Testis (tissue), 3 donors: ENCODE results near the gene ATP6V1G1. TPM values are rescaled to one million over a fixed set of nuclear protein-coding genes. Genes with fewer than 3 reads are reported as not detected.

Source experiments
- DNase-seq: peaks from one replicate; pipeline ENCODE4 v3.0.0-alpha.2; 2019
- H3K27ac ChIP-seq, 2 donors: fragments of 200-600 bp; sonication (generic); one replicate each; pipeline ENCODE4 v1.5.1; 2019
- H3K27me3 ChIP-seq: fragments of 200-600 bp; sonication (generic); one replicate; pipeline ENCODE4 v1.5.1; 2019
- H3K36me3 ChIP-seq: fragments of 200-600 bp; sonication (generic); one replicate; pipeline ENCODE4 v1.5.1; 2017; ENCODE audit warnings: low read depth; ENCODE audit errors: missing control alignments
- H3K4me1 ChIP-seq: fragments of 200-600 bp; sonication (generic); one replicate; pipeline ENCODE4 v1.5.1; 2019
- H3K4me3 ChIP-seq, 2 donors: fragments of 200-600 bp; sonication (generic); one replicate each; pipeline ENCODE4 v1.5.1; 2017 to 2019
- H3K9me3 ChIP-seq: fragments of 200-600 bp; sonication (generic); one replicate; pipeline ENCODE4 v1.5.1; 2017
- CTCF ChIP-seq, 3 experiments: fragments of 450-650 bp in 2 of 3; fragments of 200-600 bp in 1 of 3; sonication (generic) in 1 of 3; IDR thresholded peaks; one replicate each; pipeline ENCODE4 v1.5.1; 2016 to 2019; ENCODE audit warnings: antibody characterized with exemption in 3 of 3, mild to moderate bottlenecking in 2 of 3, moderate library complexity in 1 of 3
- POLR2A ChIP-seq: fragments of 450-650 bp; IDR thresholded peaks from one replicate; pipeline ENCODE4 v1.6.1; 2017; ENCODE audit warnings: antibody characterized with exemption, mild to moderate bottlenecking, moderate library complexity
- WGBS, 2 donors: methylation state at CpG; one replicate each; pipeline ENCODE4 v1.1.5; 2018; 5-methylcytosine and 5-hydroxymethylcytosine counted together
- intact Hi-C: fragments of 100-400 bp; cut with DNase I; formaldehyde crosslinking; loops from one replicate; pipeline ENCODE4 v1.15.1; 2023; ENCODE audit warnings: low total_unique reads
- polyA plus RNA-seq: library from polyadenylated mRNA; stranded (reverse); fragments of 350-450 nt; fragmentation: Illumina TruSeq; extraction: RNeasy Lipid Tissue Mini Kit (QIAGEN cat#74804); gene quantifications from one replicate; pipeline ENCODE4 v1.2.3, GENCODE V29; 2014; ENCODE audit warnings: low read depth, low replicate concordance; ENCODE audit not compliant: insufficient read depth
- total RNA-seq, 2 donors: library from RNA; depleted of rRNA; stranded (reverse); fragments of >200 nt; gene quantifications; one replicate each; pipeline ENCODE4 v1.2.3, GENCODE V29; 2016

ATP6V1G1 gene
- total and polyA plus RNA-seq, 3 donors from 2014 or later = 215 to 243 (median 233) TPM

GRCh38 chr9:114588210-114588609 is 641 bp downstream of the ATP6V1G1 start:
- Histone ChIP-seq H3K4me1 (peaks cover 34% of the 10 kb centered on the region), H3K4me3 (peak overlapping the region; percentile 81 to 99), H3K27ac (peak overlapping the region; percentile 90 to 94), H3K9me3 (no peaks in the 10 kb centered on the region), H3K36me3 (no peaks in the 10 kb centered on the region), H3K27me3 (no peaks in the 10 kb centered on the region)
- DNase-seq = peak; percentile 22
- WGBS, 2 donors = 0 to 1% methylated on average over 12 of the region's 12 CpGs
- TF ChIP-seq CTCF (IDR thresholded peaks at IDR 0.05) (no peak), POLR2A (no peak)
- intact Hi-C loops = no loop called here

- DNase-seq = no peak
- TF ChIP-seq CTCF (IDR thresholded peaks at IDR 0.05) (no peak), POLR2A (no peak)
- peaks cover 34% of the 10 kb centered on the region for H3K4me1 ChIP-seq
- H3K4me3 ChIP-seq = peak overlapping the region; percentile 81 to 99
- no peaks in the 10 kb centered on the region for H3K27me3 ChIP-seq
- H3K36me3 ChIP-seq = no peaks in the 10 kb centered on the region
- no peaks in the 10 kb centered on the region for H3K9me3 ChIP-seq
- 6% methylated on average over 11 of the region's 11 CpGs for WGBS, 2 donors
- peak overlapping the region in 1 of 2 donors; percentile 90 for H3K27ac ChIP-seq
- intact Hi-C loops = no loop called here
These were observed 1.3 kb downstream of the ATP6V1G1 start for GRCh38 chr9:114588651-114589526.

GRCh38 chr9:114590328-114590727 is 2.8 kb downstream of the ATP6V1G1 start:
- DNase-seq = no peak
- TF ChIP-seq CTCF (IDR thresholded peaks at IDR 0.05) (no peak), POLR2A (no peak)
- Histone ChIP-seq H3K9me3 (no peaks in the 10 kb centered on the region), H3K27ac (no peak overlapping the region), H3K36me3 (no peaks in the 10 kb centered on the region), H3K4me1 (peaks cover 34% of the 10 kb centered on the region), H3K4me3 (no peak overlapping the region), H3K27me3 (no peaks in the 10 kb centered on the region)
- intact Hi-C loops = no loop called here
- WGBS, 2 donors = 85 to 87% methylated on average over 6 of the region's 6 CpGs

GRCh38 chr9:114591291-114591787 is 3.8 kb downstream of the ATP6V1G1 start:
- Histone ChIP-seq H3K36me3 (no peaks in the 10 kb centered on the region), H3K27me3 (no peaks in the 10 kb centered on the region), H3K9me3 (no peaks in the 10 kb centered on the region), H3K4me3 (no peak overlapping the region), H3K27ac (peak overlapping the region in 1 of 2 donors; percentile 0), H3K4me1 (peaks cover 34% of the 10 kb centered on the region)
- no peak for DNase-seq
- 48 to 71% methylated on average over 5 of the region's 5 CpGs for WGBS, 2 donors
- intact Hi-C loops = no loop called here
- TF ChIP-seq CTCF (IDR thresholded peaks at IDR 0.05) (no peak), POLR2A (no peak)
